Activated T-cell treated with anti-CD3 and anti-CD28 coated beads, Interleukin-2, amount 50 U/mL, for 24 hours (primary cell): ENCODE data around the gene MAP6D1.

Experiments
- DNase-seq: peaks from one replicate; pipeline ENCODE4 v3.0.0-alpha.2; 2020
- H3K27ac Mint-ChIP-seq: 2 replicates; pipeline ENCODE4 v1.8.0; 2020; ENCODE audit warnings: mild to moderate bottlenecking, mixed read lengths
- H3K27me3 Mint-ChIP-seq: 2 replicates; pipeline ENCODE4 v1.8.0; 2020; ENCODE audit warnings: mixed read lengths
- H3K36me3 Mint-ChIP-seq: 2 replicates; pipeline ENCODE4 v1.8.0; 2020; ENCODE audit warnings: low read depth, mixed read lengths
- H3K4me1 Mint-ChIP-seq: 2 replicates; pipeline ENCODE4 v1.8.0; 2020; ENCODE audit warnings: low read depth, mixed read lengths
- H3K4me3 Mint-ChIP-seq: 2 replicates; pipeline ENCODE4 v1.8.0; 2020; ENCODE audit warnings: mild to moderate bottlenecking, moderate library complexity, mixed read lengths
- H3K9me3 Mint-ChIP-seq: 2 replicates; pipeline ENCODE4 v1.8.0; 2020; ENCODE audit warnings: mixed read lengths

Gene MAP6D1

DNA sequence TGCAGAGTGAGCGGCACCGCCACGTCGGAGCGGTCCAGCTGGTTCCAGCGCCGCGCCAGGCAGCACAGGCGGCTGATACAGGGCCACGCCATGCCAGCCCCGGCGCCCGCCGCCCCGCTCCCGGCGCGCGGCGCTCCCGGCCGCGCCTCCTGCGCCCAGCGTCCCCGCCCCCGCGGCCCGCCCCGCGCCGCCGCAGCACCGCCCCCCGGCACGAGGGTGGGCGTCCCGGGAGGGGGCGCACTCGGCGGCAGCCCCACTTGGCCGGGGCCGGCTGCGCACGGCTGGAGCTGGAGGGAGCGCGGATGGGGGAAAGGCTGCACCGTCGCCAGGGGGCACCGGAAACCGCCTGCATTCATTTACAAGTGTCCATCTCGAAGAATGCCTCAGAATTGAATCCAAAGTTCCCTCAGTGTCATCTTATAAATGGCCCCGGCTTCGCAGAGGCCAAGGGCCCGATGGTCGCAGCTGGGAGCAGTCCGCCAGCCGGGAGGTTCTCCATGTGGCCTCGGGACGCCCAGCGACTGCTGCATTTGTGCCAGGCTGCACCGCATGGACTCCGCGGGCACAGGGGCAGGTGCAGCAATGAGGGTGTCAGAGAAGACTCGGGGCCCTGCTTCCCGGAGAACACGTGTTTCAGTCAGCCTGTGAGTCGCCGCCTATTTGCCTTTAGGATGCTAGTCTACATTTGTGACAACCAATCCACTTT lies at the start of gene MAP6D1:
MAP6D1 (minus strand) TSS at position 122 of the 706 bp plus-strand sequence; CDS start at position 92, 30 bp downstream.
- Mint-ChIP-seq H3K9me3 (no peaks in the 10 kb centered on the region), H3K4me3 (peak within 1 kb of the TSS; percentile 74), H3K27me3 (no peaks in the 10 kb centered on the region), H3K4me1 (peaks cover 17% of the 10 kb centered on the region), H3K36me3 (peaks cover 34% of the 10 kb centered on the region), H3K27ac (peak within 1 kb of the TSS; percentile 80)
- peak; percentile 73 for DNase-seq

DNA sequence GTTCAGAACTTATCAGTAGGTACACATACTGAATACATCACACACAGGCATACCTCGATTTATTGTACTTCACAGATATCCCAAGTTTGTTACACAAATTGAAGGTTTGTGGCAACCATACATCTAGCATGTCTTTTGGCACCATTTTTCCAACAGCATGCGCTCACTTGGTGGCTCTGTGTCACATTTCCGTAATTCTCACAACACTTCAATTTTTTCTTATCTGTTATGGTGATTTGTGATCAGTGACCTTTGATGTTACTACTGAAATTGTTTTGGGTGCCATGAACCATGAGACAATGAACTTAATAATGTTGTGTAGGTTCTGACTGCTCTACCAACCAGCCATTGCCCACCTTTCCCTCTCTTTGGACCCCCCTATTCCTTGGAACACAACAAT lies 48.5 kb upstream of the MAP6D1 start:
- H3K4me3 Mint-ChIP-seq, result no peak overlapping the region
- H3K27me3 Mint-ChIP-seq, result no peaks in the 10 kb centered on the region
- H3K36me3 Mint-ChIP-seq, result peaks cover 49% of the 10 kb centered on the region
- DNase-seq, result no peak
- H3K9me3 Mint-ChIP-seq, result no peaks in the 10 kb centered on the region
- peak overlapping the region; percentile 41 for H3K27ac Mint-ChIP-seq
- peaks cover 62% of the 10 kb centered on the region for H3K4me1 Mint-ChIP-seq

DNA sequence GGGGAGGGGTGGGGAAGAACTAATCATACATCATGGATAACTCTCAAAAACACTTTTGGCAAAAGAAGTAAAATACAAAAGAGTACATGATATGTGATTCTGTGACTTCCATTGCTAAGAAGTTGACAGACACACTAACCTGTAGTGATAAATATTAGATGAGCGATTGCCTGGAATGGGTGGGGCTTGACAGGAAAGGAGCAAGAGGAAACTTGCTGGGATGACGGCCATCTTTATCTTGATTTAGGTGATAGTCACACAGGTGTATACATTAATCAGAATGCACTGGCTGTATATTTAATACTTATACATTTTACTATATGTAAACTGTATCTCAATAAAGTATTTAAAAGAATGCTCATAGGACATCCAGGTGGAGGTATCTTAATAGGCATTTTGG lies 46.2 kb upstream of the MAP6D1 start:
- peaks cover 49% of the 10 kb centered on the region for H3K36me3 Mint-ChIP-seq
- no peak for DNase-seq
- H3K27me3 Mint-ChIP-seq, result no peaks in the 10 kb centered on the region
- H3K9me3 Mint-ChIP-seq, result no peaks in the 10 kb centered on the region
- peak overlapping the region; percentile 30 for H3K27ac Mint-ChIP-seq
- no peak overlapping the region for H3K4me3 Mint-ChIP-seq
- H3K4me1 Mint-ChIP-seq, result peaks cover 44% of the 10 kb centered on the region

DNA sequence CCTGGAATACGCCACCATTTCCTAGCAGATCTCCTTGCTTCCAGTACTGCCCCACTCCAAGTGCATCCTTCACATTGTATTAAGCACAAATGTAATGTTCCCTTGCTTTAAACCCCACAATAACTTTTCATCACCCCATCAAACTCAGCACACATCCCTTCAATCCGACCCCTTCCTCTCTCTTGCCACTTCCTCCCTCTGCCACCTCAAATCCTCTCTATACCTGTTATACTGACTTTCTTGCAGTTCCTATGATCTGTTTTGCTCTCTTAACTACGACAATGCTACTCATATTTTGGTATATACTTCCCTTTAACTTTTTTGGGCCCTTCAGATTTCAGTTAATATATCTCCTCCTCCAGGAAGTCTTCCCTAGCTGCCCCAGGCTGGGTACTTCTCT lies 45.2 kb upstream of the MAP6D1 start:
- Mint-ChIP-seq H3K36me3 (peaks cover 50% of the 10 kb centered on the region), H3K4me3 (no peak overlapping the region), H3K9me3 (no peaks in the 10 kb centered on the region), H3K27me3 (no peaks in the 10 kb centered on the region), H3K27ac (peak overlapping the region; percentile 4), H3K4me1 (peaks cover 38% of the 10 kb centered on the region)
- DNase-seq, result no peak

DNA sequence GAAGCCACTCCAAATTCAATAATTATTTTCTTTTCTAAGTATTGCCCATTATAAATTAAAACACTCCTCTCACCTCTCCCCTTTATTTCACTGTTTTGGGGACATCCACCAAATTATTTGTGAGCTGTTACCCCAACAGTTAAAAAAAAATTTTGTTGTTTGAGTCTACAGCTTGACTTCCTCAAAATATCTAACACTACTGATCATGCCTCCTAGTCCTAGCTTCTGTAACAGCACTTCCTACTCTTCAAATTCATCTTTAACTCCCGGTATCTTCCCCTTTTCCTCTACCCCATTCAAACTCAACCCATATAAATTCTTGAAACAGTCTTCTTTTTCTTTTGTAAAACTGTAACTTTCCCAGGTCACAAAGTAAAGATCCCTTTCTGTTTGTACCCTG lies 43.4 kb upstream of the MAP6D1 start:
- Mint-ChIP-seq H3K36me3 (peaks cover 63% of the 10 kb centered on the region), H3K27me3 (no peaks in the 10 kb centered on the region), H3K4me1 (peaks cover 28% of the 10 kb centered on the region), H3K4me3 (no peak overlapping the region), H3K27ac (peak overlapping the region; percentile 16), H3K9me3 (no peaks in the 10 kb centered on the region)
- DNase-seq, result no peak

- Mint-ChIP-seq H3K4me1 (no peaks in the 10 kb centered on the region), H3K36me3 (peaks cover 91% of the 10 kb centered on the region), H3K9me3 (no peaks in the 10 kb centered on the region), H3K4me3 (no peak overlapping the region), H3K27ac (no peak overlapping the region), H3K27me3 (no peaks in the 10 kb centered on the region)
- no peak for DNase-seq
Observed at GRCh38 chr3:183862610-183863009, 37.2 kb upstream of the MAP6D1 start.

GRCh38 chr3:183857863-183858262 lies 32.5 kb upstream of the MAP6D1 start:
- Mint-ChIP-seq H3K9me3 (no peaks in the 10 kb centered on the region), H3K27me3 (no peaks in the 10 kb centered on the region), H3K4me1 (peaks cover 9% of the 10 kb centered on the region), H3K4me3 (no peak overlapping the region), H3K27ac (no peak overlapping the region), H3K36me3 (peaks cover 87% of the 10 kb centered on the region)
- no peak for DNase-seq

DNA sequence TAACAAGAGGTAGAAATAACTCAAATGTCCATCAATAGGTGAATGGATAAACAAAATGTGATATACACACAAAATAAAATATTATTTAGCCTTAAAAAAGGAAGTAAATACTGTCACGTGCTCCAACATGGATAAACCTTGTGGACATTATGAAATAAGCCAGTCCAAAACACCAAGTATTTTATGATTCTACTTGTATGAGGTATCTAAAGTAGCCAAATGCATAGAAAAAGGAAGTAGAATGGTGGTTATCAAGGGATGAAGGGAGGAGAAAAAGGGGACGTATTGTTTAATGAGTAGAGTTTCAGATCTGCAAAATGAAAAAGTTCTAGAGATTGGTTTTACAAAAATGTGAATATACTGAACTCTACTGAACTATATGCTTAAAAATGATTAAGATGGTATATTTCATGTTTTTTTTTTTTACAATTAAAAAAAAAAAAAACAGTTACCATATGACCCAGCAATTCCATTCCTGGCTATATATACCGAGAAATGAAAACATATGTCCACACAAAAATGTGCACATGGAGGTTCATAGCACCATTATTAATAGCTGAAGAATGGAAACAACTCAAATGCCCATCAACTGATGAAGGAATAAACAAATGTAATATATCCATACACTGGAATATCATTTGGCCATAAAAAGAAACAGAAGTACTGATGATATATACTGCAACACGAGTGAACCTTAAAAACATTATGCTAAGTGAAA lies 29.1 kb upstream of the MAP6D1 start:
- no peak for DNase-seq
- peaks cover 87% of the 10 kb centered on the region for H3K36me3 Mint-ChIP-seq
- H3K4me1 Mint-ChIP-seq, result peaks cover 9% of the 10 kb centered on the region
- H3K4me3 Mint-ChIP-seq, result no peak overlapping the region
- no peaks in the 10 kb centered on the region for H3K9me3 Mint-ChIP-seq
- no peaks in the 10 kb centered on the region for H3K27me3 Mint-ChIP-seq
- no peak overlapping the region for H3K27ac Mint-ChIP-seq

GRCh38 chr3:183845608-183846288 lies 20.4 kb upstream of the MAP6D1 start:
- Mint-ChIP-seq H3K27me3 (no peaks in the 10 kb centered on the region), H3K36me3 (peaks cover 83% of the 10 kb centered on the region), H3K4me1 (peaks cover 16% of the 10 kb centered on the region), H3K9me3 (no peaks in the 10 kb centered on the region), H3K27ac (peak overlapping the region; percentile 23), H3K4me3 (no peak overlapping the region)
- DNase-seq, result no peak

DNA sequence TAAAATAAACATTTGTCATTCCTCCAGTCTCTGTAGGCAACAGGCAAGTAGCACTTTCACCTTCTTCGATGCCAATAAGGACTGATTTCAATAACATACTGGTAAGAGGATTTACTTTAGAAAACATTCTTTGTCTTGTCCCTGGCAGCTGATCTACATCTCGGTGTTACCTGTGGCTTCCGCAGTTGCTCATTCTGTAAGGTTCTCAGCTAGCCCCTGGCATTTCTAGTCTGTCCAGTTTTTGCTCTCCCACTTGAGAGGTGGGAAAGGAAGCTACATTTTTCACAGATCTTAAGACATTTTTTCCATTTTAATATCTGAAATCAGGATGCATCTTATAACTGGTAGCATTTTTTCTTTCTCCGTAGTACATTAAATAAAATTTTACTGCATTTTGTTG lies 19.7 kb upstream of the MAP6D1 start:
- Mint-ChIP-seq H3K36me3 (peaks cover 81% of the 10 kb centered on the region), H3K4me3 (no peak overlapping the region), H3K27me3 (no peaks in the 10 kb centered on the region), H3K9me3 (no peaks in the 10 kb centered on the region), H3K4me1 (peaks cover 16% of the 10 kb centered on the region), H3K27ac (peak overlapping the region; percentile 23)
- DNase-seq, result no peak

DNA sequence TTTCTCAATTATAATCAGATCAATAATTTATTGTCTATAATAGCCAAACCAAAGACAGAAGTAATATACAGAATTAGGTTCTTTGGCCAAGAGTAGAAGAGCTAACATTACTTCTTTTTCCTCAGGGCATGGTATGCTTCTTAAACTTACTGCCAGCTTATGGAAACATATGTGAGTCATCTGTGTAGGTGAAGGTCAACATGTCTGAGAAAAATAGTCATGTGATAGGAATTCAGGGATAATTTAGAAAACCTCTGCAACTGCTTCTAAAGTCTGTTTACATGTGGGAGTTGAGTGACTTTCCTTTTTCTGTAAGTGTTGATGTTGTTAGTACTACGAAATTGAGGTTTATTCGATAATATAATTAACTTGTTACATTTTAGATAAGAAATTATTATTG lies 19.2 kb upstream of the MAP6D1 start:
- peaks cover 16% of the 10 kb centered on the region for H3K4me1 Mint-ChIP-seq
- no peak overlapping the region for H3K4me3 Mint-ChIP-seq
- peaks cover 82% of the 10 kb centered on the region for H3K36me3 Mint-ChIP-seq
- H3K27me3 Mint-ChIP-seq, result no peaks in the 10 kb centered on the region
- H3K27ac Mint-ChIP-seq, result peak overlapping the region; percentile 29
- no peaks in the 10 kb centered on the region for H3K9me3 Mint-ChIP-seq
- no peak for DNase-seq

DNA sequence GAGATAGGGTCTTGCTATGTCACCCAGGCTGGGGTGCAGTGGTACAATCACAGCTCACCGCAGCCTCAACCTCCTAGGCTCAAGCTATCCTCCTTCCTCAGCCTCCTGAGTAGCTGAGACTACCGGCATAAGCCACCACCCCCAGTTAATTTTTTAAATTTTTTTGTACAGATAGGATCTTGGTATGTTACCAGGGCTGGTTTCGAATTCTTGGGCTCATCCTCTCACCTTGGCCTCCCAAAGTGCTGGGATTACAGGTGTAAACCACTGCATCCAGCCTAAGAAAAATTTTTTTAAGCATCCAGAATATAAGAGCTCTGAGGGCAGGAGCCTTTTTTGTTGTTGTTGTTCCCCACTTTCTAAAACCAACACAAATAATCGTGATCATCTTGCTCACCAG lies 14.4 kb upstream of the MAP6D1 start:
- no peak overlapping the region for H3K27ac Mint-ChIP-seq
- H3K36me3 Mint-ChIP-seq, result peaks cover 76% of the 10 kb centered on the region

DNA sequence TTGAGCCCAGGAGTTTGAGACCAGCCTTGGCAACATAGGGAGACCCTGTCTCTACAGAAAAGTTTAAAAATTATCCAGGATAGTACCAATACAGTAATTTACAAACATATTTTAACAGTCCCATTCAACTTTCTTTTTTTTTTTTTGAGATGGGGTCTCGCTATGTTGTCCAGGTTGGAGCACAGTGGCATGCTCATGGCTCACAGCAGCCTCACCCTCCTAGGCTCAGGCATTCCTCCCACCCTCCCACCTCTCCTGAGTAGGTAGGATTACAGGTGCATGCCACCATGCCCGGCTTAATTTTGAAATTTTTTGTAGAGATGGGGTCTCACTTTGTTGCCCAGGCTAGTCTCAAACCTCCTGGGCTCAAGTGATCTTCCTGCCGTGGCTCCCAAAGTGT lies 12.5 kb upstream of the MAP6D1 start:
- peaks cover 80% of the 10 kb centered on the region for H3K36me3 Mint-ChIP-seq
- H3K4me1 Mint-ChIP-seq, result peaks cover 3% of the 10 kb centered on the region
- no peaks in the 10 kb centered on the region for H3K27me3 Mint-ChIP-seq
- H3K9me3 Mint-ChIP-seq, result no peaks in the 10 kb centered on the region
- DNase-seq, result no peak
- no peak overlapping the region for H3K4me3 Mint-ChIP-seq
- peak overlapping the region; percentile 53 for H3K27ac Mint-ChIP-seq

More for the DNA sequence above, 14.4 kb upstream of the MAP6D1 start:
- H3K9me3 Mint-ChIP-seq, result no peaks in the 10 kb centered on the region
- DNase-seq, result no peak
- H3K27me3 Mint-ChIP-seq, result no peaks in the 10 kb centered on the region
- H3K4me1 Mint-ChIP-seq, result peaks cover 8% of the 10 kb centered on the region
- H3K4me3 Mint-ChIP-seq, result no peak overlapping the region

- Mint-ChIP-seq H3K4me1 (peaks cover 3% of the 10 kb centered on the region), H3K4me3 (no peak overlapping the region), H3K36me3 (peaks cover 84% of the 10 kb centered on the region), H3K27me3 (no peaks in the 10 kb centered on the region), H3K9me3 (no peaks in the 10 kb centered on the region), H3K27ac (peak overlapping the region; percentile 53)
- no peak for DNase-seq
Observed at GRCh38 chr3:183837390-183837789, 12.0 kb upstream of the MAP6D1 start.

- peaks cover 3% of the 10 kb centered on the region for H3K4me1 Mint-ChIP-seq
- H3K27me3 Mint-ChIP-seq, result no peaks in the 10 kb centered on the region
- peaks cover 83% of the 10 kb centered on the region for H3K36me3 Mint-ChIP-seq
- H3K27ac Mint-ChIP-seq, result no peak overlapping the region
- no peak overlapping the region for H3K4me3 Mint-ChIP-seq
- no peaks in the 10 kb centered on the region for H3K9me3 Mint-ChIP-seq
- no peak for DNase-seq
Observed at GRCh38 chr3:183833516-183833915, 8.1 kb upstream of the MAP6D1 start.
